Measurements from ENCODE around the gene GDA.

Gene GDA

DNA sequence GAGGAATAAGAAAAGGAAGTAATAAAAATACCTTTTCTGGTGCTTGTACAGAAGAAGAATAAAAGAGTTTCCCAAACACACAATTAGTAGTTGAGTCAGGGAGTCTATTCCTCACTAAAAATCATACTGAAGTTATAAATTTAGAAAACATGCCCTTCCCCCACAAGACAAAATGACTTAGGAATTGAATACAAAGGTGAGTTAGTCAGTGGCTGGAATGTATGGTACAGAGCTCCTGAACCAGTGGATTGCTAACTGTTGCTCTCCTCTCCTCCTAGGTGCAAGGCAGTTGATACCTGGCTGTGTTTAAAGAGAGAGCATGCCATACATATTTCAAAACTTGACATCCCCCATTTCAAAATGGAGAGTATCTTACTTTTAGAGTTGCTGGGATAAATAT is 1.9 kb downstream of the GDA start:
- no peak for DNase-seq

DNA sequence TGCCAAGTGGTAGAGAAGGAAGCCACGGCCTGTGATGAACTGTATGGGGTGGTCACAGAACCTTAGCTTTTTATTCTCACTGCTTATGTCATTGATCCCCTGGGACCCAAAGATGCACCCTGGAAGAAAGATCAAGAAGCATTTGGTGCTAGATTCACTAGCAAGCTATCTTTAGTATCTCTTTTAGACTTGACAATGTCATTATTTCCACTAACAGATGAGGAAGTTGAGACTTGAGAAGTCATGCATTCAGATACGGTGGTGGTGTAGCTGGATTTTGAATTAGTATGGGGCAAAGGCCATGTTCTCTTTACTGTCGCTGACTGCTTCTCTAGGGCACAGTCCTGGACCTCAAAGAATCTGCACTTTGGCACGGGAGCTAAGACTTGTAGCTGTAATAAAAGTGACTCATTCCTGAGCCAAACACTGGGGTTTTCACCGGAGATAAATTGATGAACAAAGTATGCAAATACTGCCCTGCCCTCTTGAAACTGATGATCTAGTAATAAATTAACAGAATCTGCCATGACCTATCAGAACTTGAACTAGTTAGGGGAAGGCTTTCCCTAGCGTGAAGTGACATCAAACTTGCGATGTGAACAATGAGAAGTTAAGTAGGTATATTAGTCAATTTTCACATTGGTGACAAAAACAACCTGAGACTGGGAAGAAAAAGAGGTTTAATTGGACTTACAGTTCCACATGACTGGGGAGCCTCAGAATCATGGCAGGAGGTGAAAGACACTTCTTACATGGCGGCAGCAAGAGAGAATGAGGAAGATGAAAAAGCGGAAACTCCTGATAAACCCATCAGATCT is 5.4 kb downstream of the GDA start:
- DNase-seq: no peak

DNA sequence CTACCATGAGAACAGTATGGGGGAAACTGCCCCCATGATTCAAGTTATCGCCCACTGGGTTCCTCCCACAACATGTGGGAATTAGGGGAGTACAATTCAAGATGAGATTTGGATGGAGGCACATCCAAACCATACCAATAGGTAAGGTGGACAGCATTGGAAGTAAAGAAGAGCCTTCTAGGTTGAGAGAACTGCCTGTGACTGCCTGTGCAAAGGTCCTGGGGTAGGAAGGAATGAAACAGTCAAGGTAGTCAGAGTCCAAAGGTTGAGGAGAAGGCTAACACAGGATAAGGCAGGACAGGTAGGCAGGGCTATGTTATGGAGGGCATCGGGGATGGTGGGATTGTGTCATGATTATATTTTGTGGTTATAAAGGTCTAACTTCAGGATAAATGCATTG is 6.1 kb downstream of the GDA start:
- DNase-seq: no peak

DNA sequence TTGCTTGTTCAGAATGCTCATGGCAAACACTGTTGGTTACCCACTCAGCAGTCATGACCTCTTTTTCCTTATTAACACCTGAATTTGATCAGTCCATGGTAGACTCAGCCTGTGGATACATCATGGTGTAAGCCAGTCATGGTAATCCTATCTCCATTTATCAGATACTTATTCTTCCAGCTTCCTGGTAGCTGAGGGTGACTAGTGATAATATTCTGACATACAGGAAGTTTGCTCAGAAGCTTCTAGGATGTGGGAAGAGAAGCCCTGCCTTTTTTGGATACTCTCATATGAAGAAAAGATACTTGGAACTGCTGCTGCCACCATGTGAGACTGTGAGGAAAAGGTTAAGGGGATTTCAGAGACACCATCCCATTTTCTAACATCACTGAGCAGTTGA is 7.3 kb downstream of the GDA start:
- no peak for DNase-seq

DNA sequence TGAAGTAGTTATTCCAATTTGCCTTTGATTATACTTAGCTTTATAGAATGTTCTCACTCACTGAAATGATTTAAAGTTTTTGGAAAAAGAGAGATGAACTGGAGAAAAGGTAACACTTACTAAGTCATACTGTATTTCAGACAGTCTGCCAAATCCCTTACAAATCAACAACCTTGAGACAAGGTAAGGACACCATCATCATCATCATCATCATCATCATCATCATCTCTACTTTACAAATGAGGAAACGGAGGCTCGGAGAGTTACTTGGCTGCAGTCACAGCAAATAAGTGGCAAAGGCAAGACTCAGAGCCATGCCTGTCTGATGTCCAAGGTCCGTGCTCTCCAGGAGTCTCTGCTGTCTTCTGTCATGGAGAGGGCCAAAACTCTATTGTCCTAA is 9.4 kb downstream of the GDA start:
- no peak for DNase-seq

DNA sequence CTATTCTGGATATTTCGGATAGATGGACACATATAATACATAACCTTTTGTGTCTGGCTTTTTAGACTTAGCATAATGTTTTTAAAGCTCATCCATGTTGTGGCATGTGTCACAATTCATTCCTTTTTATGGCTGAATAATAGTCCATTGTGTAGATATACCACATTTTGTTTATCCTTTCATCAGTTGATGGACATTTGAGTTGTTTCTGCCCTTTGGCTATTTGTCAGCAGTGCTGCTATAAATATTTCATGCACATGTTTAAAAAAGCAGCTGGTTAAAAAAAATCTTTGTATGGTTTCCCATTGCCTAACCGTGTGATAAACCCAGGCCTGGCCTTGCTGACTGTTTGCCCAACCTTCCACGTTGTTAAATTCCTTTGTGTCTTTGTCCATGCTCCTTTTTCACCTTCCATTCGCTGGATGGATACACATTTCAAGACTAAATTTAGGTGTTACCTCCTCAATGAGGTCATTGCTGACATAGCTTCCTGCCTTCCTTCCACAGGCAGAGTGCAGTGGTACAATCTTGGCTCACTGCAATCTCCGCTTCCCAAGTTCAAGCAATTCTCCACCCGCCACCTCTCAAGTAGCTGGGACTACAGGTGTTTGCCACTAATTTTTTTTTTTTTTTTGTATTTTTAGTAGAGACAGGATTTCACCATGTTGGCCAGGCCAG is 11.3 kb downstream of the GDA start:
- DNase-seq: no peak

DNA sequence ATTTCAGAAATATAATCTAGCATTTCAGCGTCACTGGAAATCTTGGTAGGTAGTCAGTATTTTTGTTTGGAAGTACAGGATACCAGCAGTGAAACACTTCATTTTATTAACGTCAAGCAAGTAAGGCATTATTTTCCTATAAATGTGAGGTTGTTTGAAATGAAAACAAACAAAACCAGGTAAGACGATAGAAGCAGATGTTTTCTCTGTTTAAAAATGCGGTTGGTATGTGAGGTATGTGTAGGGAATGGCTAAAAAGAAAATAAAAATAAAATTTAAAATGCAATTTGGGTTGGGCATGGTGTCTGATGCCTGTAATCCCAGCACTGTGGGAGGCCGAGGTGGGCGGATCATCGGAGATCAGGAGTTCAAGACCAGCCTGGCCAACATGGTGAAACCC is 16.1 kb downstream of the GDA start:
- no peak for DNase-seq

DNA sequence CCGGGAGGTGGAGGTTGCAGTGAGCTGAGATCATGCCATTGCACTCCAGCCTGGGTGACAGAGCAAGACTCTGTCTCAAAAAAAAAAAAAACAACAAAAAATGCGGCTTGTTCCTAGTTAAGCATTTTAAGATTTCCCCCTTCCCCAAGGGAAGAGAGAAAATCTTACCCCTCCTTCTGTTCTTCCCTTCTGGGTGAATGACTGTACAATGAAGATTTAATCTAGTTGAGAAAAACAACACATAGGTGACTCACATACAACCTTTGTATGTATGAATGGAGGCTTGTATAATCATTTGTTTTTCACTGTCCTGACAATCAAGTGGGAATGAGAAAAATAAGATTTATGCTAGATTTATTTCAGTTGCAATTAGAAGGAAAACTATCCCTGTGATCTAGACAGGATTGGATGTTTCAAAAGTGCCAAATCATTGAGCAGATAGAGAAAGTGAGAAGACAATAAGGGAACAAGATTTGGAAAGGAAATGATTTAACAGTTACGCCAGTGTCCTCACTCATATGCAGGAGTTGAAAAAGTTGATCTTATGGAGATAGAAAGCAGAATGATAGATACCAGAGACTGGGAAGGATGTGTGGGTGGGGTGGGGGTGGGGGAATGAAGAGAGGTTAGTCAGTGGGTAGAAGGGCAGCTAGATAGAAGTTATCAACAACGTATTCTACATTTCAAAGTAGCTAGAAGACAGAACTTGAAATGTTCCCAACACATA is 16.7 kb downstream of the GDA start:
- no peak for DNase-seq

DNA sequence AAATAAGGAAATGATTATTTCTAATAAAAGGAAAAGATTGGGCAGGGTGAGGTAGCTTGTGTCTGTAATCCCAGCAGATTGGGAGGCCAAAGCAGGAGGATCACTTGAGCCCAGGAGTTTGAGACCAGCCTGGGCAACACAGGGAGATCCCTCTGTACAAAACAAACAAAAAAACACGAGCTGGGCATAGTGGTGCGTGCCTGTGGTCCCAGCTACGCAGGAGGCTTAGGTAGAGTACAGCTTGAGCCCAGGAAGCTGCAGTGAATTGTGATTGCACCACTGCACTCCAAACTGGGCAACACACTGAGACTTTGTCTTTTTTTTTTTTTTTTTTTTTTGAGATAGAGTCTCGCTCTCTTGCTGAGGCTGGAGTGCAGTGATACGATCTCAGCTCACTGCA is 18.8 kb downstream of the GDA start:
- no peak for DNase-seq

DNA sequence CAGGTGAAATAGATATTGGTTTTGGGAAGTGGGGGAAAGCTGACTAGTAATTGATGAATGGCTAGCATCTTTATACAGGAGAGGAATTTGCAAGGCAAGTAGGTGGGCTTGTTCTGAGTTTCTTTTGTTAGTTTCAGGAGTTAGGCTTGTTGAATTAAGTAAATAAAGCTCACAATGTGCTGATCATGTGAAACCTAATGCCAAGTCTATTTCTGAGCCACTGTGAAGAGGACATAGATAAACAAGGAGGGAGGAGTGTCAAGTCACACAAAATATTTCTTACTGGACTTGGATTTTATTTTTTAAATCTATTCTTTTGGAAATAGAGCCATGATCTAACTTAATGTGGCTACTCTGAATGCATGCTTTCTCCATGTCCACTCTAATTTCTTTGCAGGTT is 19.9 kb downstream of the GDA start:
- no peak for DNase-seq

DNA sequence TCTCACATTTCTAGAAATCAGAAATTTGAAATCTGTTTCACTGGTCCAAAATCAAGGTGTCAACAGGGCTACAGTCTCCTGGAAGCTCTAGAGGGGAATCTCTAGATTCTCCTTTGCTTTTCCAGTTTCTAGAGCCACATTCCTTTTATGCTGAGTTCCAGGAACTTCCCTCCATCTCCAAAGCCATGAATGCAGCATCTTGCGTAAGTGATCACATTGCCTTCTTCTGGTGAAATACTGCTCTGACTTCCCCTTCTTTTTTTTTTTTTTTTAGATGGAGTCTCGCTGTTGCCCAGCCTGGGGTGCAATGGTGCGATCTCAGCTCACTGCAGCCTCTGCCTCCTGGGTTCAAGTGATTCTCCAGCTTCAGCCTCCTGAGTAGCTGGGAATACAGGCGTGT is 23.8 kb downstream of the GDA start:
- no peak for DNase-seq

DNA sequence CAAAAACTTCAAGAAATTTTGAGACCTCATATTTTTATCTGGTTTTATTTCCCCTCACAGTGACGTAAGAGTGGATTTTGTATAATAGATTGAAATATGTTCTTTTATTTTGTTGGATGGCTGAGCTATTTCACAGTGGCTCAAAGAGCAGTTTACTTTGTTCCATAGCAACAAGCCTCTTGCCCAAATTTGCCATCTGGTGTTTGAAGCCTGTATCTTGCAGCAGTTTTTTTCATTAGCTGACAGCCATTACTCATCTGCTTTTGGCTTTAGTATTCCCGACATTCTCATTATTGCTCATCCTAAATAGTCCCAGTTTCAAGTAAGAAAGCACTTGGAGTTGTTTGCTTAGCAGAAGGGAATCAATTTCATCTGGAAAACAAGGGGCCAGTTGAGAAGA is 36.3 kb downstream of the GDA start:
- DNase-seq: no peak

DNA sequence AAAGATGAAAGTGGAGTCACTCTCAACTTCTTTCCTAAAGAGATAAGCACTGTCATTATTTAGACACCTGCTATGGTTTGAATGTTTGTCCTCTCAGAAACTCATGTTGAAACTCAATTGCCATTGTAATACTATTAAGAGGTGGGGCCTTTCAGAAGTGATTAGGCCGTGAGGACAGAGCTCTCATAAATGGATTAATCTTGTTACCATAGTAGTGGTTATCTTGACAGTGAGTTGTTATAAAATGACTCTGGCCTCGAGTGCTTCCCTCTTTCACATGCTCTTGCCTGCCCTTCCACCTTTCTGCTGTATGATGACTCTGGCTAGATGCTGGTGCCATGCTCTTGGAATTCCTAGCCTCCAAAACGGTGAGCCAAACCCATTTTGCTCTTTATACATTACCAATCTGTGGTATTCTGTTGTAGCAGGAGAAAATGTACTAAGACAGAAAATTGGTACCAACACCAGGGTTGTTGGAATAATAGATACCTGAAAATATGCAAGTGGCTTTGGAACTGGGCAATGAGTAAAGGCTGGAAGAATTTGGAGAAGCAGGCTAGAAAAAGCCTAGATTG is 38.0 kb downstream of the GDA start:
- no peak for DNase-seq

DNA sequence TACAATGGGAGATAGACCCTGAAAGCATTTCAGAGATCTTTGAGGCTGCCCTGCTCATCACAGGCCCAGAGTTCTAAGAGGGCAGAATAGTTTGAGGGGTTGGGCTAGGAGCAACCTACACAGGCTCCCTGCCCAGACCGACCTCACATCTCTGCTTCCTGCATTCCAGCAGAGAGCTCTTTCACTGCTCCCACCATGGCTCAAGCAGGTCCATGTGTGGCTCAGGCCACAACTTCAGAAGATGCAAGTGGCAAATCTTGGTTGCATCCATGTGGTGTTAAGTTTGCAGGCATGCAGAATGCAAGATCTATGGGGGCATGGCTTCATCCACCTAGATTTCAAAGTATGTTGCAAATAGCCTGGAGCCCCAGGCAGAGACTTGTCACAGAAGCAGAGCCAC is 39.0 kb downstream of the GDA start:
- DNase-seq: no peak

DNA sequence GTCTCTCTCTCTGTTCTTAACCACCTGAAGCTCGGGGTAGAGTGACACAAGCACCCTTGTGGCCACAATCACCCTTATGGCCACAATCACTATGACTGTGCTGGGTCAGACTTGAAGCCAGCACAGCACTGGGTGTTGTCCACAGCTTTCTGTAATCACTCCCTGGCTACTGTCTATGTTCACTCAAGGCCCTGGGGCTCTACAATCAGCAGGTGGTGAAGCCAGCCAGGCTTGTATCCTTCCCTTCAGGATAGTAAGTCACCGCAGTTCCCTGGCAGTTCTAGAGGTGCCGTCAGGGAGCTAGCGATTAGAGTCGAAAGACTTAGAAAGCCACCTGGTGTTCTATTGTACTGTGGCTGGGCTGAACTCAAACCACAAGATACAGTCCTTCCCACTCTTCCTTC is 44.2 kb downstream of the GDA start:
- DNase-seq: no peak

DNA sequence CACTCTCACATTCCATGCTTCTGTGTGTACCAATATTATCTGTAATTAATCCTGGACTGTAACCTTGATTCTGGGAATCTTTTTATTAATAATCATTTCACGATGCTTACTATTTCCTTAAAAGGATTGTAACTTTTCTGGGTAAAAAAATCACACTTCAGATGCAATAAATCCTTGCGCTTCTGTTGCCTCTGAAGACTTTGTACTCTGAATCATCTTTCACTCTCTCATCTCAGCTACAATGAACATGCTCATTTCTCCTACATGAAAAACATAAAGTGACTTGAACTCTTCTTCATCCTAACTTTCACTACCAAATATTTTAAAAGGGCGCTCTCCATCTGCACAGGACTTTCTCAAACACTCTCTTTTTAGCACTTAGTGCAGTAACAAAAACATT is 50.0 kb downstream of the GDA start:
- no peak for DNase-seq

DNA sequence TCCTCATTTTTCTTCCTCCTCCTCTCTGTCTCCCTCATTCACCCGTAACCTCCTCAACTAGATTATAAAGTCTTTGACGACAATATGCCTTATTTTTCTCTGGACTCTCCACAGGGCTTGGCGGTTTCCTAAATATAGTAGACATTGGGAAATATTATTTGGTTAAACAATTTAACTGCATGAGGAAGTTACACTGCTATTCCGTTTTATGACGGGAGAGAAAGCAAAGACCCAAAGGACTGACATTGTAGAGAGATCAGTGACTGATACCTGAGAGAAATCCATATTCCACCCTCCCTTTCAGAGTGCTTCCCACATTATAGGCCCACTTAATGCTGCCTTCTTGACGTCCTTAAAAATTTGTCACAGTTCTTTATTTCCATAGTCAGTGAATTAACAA is 51.2 kb downstream of the GDA start:
- DNase-seq: no peak

DNA sequence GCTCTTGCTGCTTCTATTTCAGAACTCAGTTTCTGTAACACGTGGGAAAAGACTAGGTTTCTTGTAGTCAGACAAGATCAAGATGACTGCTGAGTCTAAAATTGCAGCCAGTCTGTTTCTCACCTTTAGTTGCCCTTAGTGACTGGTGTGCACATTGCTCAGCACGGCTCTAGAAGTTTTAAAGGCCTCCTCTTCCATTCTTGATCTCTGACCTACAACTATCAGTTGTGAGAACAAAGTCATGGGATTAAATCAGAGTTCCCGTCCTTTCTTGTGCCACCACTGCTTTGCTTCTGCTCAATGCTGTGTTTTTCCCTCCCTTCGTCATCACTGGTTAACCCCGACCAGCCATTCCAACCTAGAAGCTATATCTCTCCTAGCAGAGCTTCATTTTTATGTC is 52.8 kb downstream of the GDA start:
- DNase-seq: no peak

DNA sequence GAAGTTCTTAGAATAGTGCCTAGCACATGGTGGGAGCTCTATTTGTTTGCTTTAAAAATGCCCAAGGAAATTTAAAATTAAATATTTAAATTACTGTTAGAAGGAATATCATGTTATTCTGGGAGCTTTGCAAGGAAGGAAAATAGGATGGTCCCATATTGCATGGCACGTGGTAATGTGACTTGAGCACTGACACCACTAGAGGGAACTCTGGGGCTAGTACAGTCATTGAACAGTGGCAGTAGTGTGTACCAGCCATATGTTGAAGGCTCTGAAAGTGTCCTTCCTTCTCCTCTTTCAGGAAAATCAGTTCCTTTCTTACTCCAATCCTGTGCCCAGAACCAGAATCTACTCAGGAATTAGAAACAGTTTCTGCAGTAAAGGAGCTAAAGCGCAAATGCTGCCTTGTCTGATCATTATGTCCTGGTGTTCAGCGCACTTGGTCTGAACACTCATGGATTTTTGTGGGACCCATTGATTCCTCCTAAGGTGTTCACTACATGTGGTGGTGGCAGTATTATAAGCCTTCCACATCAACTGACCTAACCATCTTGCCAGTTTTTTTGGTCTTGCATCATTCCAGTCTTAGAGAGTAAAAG is 54.1 kb downstream of the GDA start:
- DNase-seq: no peak

DNA sequence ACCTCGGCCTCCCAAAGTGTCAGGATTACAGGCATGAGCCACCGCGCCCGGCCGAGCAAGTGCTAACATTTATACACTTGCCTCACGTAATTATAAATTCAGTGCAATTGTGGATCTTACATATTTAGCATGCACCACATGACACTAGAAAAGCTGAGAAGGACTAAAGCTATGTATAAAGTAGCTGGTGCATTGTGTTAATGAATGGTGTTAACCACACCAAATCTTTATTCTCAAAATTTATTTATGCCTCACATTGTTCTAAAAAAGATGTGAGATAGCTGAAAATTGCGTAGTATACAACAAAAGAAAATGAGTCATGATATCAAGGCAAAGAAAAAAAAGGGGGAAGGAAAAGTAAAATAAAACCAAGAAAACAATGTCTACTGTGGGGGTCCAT is 54.8 kb downstream of the GDA start:
- no peak for DNase-seq

DNA sequence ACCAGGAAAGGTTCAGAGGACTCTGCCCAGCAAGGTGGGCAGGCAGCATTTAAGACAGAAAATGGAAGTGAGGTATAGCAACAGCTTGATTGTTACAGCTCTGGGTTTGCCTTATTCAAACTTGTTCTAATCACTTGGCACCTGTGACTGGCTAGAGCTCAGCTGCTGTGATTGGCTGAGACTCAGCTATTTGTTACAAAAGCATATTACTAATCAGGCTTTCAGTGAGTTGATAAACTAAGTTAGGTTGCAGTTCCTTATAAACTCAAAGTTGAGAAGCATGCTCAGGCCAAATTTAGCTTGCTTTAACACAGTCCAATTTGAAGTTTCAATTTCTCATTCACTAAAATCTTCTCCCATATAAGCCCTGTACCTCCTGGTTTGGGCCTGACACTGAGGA is 56.3 kb downstream of the GDA start:
- DNase-seq: no peak

DNA sequence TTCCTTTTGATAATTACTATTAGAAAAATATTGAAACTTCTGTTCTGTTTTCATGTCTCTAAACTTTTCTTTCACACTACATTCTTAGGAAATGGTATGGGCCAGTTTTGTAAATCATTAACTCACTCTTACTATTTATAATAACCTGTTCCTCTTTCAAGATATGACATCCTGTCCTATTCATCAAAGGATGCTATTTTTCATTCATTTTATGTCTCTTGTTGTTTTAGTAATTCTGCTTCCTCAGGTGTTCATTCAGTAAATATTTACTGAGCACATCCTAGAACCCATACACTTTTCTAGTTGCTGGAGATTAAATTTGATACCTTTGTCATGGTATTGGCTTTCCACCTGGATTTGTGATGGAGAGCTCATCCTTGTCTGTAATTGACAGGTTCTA is 58.0 kb downstream of the GDA start:
- no peak for DNase-seq

DNA sequence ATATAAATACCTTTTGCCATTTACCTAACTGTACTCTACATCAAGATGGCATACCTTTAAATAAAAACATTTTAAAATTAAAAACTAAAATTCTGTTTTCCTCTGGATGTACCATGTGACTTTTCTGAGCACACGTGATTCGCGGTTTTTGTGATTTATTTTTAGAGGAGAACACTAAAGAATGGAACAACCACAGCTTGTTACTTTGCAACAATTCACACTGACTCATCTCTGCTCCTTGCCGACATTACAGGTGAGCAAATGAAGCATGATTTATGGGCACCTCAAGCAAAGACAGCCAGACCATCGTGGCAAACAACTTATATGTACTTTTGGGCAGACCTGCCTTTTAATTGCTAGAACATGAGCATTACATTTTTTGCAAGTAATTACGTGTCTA is 61.3 kb downstream of the GDA start:
- no peak for DNase-seq

DNA sequence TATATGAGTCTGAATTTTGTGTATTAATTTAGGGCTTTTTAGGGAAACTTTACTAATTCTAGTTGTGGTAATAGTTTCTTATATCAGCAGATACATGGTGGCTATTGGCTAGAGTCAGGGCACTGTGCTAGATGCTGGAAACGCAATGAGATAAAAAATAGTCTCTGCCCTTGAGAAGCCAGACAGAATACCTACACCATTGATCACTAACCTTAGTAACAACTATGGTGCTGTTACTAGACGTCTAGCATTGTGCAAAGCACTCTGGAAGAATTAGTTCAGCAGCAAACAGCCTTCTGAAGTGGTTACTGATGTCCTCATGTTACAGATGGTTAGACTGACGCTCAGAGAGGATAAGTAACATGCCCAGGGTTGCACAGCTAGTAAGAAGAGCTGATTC is 61.8 kb downstream of the GDA start:
- no peak for DNase-seq

Measured in DMS153 (cell line).